ENCODE data around the gene SART3. TPM values are rescaled to one million over a fixed set of nuclear protein-coding genes. Genes with fewer than 3 reads are reported as not detected.

Gene SART3
- total and polyA plus RNA-seq, 2 of the 8 experiments (the other 6 are each of a cell fraction or from before 2014, with no cell fraction given), result 16.0 to 103 TPM

- Histone ChIP-seq H3K23me2 (ENCODE audit: low read depth, low read length) (peaks cover 20% of the 10 kb centered on the region), H3K14ac (ENCODE audit: insufficient read length) (no peak overlapping the region), H3K4ac (replicated peaks; ENCODE audit: insufficient read length, low read depth, low read length) (no peak overlapping the region), H3K23ac (ENCODE audit: insufficient read length) (no peak overlapping the region), H3K4me3 (ENCODE audit: extremely low read depth in 1 of 4, insufficient read depth in 2 of 4, low read depth in 3 of 4, low read length in 4 of 4) (no peak overlapping the region), H2BK120ac (replicated peaks; ENCODE audit: low read depth, low read length) (no peak overlapping the region), H4K20me1 (replicated peaks in 1 of 2; ENCODE audit: control insufficient read depth in 1 of 2, insufficient read depth in 2 of 2, low read length in 2 of 2) (peaks cover 0 to 6% of the 10 kb centered on the region in 2 experiments), H3K9ac (replicated peaks in 1 of 4; ENCODE audit: extremely low read depth in 1 of 4, low read depth in 3 of 4, low read length in 3 of 4) (no peak overlapping the region), H3K27me3 (replicated peaks in 1 of 4; ENCODE audit: control insufficient read depth in 3 of 4, extremely low read depth in 1 of 4, insufficient read depth in 3 of 4, low read length in 3 of 4) (no peaks in the 10 kb centered on the region), H3K4me2 (ENCODE audit: insufficient read depth in 1 of 2, low read depth in 2 of 2, low read length in 2 of 2) (no peak overlapping the region), H4K5ac (ENCODE audit: insufficient read length, low read depth, low read length) (no peak overlapping the region), H4K91ac (replicated peaks; ENCODE audit: insufficient read length, low read length) (no peak overlapping the region), H2BK20ac (ENCODE audit: low read length) (no peak overlapping the region), H2BK15ac (ENCODE audit: low read length) (no peak overlapping the region), H4K8ac (ENCODE audit: extremely low read depth, insufficient read depth, low read length) (no peak overlapping the region), H3K79me2 (ENCODE audit: control insufficient read depth in 1 of 2, insufficient read depth in 2 of 2, low read length in 2 of 2) (peaks cover 12 to 26% of the 10 kb centered on the region in 2 experiments), H3K27ac (ENCODE audit: low read depth, low read length) (no peak overlapping the region), H3K4me1 (replicated peaks in 1 of 4; ENCODE audit: control insufficient read depth in 3 of 4, insufficient read depth in 4 of 4, low read length in 3 of 4) (0 out of 7 replicates have a peak, but pooled peaks cover 0 to 4% (median 0%) of the 10 kb centered on the region in 4 experiments), H2AFZ (ENCODE audit: low read length) (no peak overlapping the region), H3K79me1 (ENCODE audit: low read depth, low read length) (no peaks in the 10 kb centered on the region), H3K18ac (ENCODE audit: extremely low read depth, low read length) (no peak overlapping the region), H2BK12ac (ENCODE audit: low read depth, low read length) (no peak overlapping the region), H2BK5ac (ENCODE audit: low read depth, low read length) (no peak overlapping the region), H2AK5ac (ENCODE audit: low read depth, low read length) (no peak overlapping the region), H3K9me3 (ENCODE audit: insufficient read depth in 2 of 2, low read depth in 1 of 2, low read length in 1 of 2) (no peaks in the 10 kb centered on the region), H3K56ac (replicated peaks; ENCODE audit: insufficient read length, low read depth, low read length) (no peak overlapping the region), H3K36me3 (ENCODE audit: control insufficient read depth in 2 of 4, insufficient read depth in 4 of 4, low read length in 3 of 4) (peaks cover 24 to 55% (median 47%) of the 10 kb centered on the region in 4 experiments)
- CTCF ChIA-PET (ENCODE audit: partially characterized antibody), result interaction anchor here (0.6 to 24.3 kb wide), 11 partner anchors 8 to 605 kb away, joined by 3 to 523 read pairs (median 4); partner anchors contain the start of gene TMEM119
- POLR2A ChIA-PET (ENCODE audit: partially characterized antibody), result no interaction called here
- TF ChIP-seq SIN3A (conservative IDR thresholded peaks at IDR 0.05 in 1 of 2, IDR thresholded peaks at IDR 0.05 in 1 of 2; ENCODE audit: low read depth in 1 of 2, low read length in 2 of 2) (no peak), POLR2A (IDR thresholded peaks at IDR 0.05; ENCODE audit: control extremely low read depth in 1 of 2, low read depth in 2 of 2, low read length in 2 of 2) (no peak), CTBP2 (IDR thresholded peaks at IDR 0.05; ENCODE audit: borderline replicate concordance, insufficient read depth, insufficient read length, low read length) (no peak), CHD1 (IDR thresholded peaks at IDR 0.05; ENCODE audit: low read depth, low read length) (no peak), TEAD4 (IDR thresholded peaks at IDR 0.05; ENCODE audit: low read depth, low read length) (no peak), CEBPB (IDR thresholded peaks at IDR 0.05; ENCODE audit: low read depth, low read length) (no peak), KDM4A (IDR thresholded peaks at IDR 0.05; ENCODE audit: low read depth, low read length, severe bottlenecking) (no peak)
- DNase-seq (ENCODE audit: low read depth in 1 of 2, low spot score in 2 of 2) (no peak), FAIRE-seq (no peak)
These were observed 3.8 kb upstream of the SART3 start for GRCh38 chr12:108564724-108565123.

Data from H1 (cell line).